SU-DHL-6 (cell line): ENCODE data around the gene STRIP2.

Source experiments
- H2AFZ ChIP-seq: fragments of 200-600 bp; sonication (generic); 2 replicates; pipeline ENCODE4 v1.6.1; 2014; ENCODE audit warnings: low read depth, mild to moderate bottlenecking, moderate library complexity, mixed read lengths, antibody characterized with exemption, low read length; ENCODE audit not compliant: severe bottlenecking
- H3F3A ChIP-seq: fragments of 200-600 bp; shearing (Covaris generic); 2 replicates; pipeline ENCODE4 v1.6.0; 2016; ENCODE audit warnings: antibody characterized with exemption, mild to moderate bottlenecking; ENCODE audit not compliant: insufficient read depth
- H3K27ac ChIP-seq: fragments of 200-600 bp; sonication (generic); 2 replicates; pipeline ENCODE4 v1.5.1; 2016; ENCODE audit warnings: low read depth, mild to moderate bottlenecking, low read length, moderate library complexity, mixed read lengths
- H3K27me3 ChIP-seq: fragments of 200-600 bp; sonication (generic), shearing (Covaris generic); 2 replicates; pipeline ENCODE4 v1.6.0; 2014; ENCODE audit warnings: mild to moderate bottlenecking, low read length
- H3K36me3 ChIP-seq: fragments of 200-600 bp; sonication (generic); 2 replicates; pipeline ENCODE4 v1.6.1; 2014; ENCODE audit warnings: mild to moderate bottlenecking, low read length, mixed read lengths
- H3K4me2 ChIP-seq: fragments of 300-600, 200-600 bp; shearing (Covaris generic), sonication (generic); 2 replicates; pipeline ENCODE4 v1.6.0; 2014; ENCODE audit warnings: low read length, low read depth, mild to moderate bottlenecking; ENCODE audit not compliant: poor library complexity, severe bottlenecking
- H3K4me3 ChIP-seq: fragments of 200-600 bp; sonication (generic); 2 replicates; pipeline ENCODE4 v1.5.1; 2014; ENCODE audit warnings: antibody characterized with exemption, low read length, mild to moderate bottlenecking, mixed read lengths; ENCODE audit not compliant: insufficient read depth, poor library complexity, severe bottlenecking
- H3K79me2 ChIP-seq: fragments of 200-600 bp; sonication (generic); 2 replicates; pipeline ENCODE4 v1.6.1; 2014; ENCODE audit warnings: mild to moderate bottlenecking, low read length, moderate library complexity; ENCODE audit not compliant: insufficient read depth
- H3K9ac ChIP-seq: fragments of 200-600 bp; sonication (generic); 2 replicates; pipeline ENCODE4 v1.7.0; 2014; ENCODE audit warnings: mild to moderate bottlenecking, low read length
- H3K9me2 ChIP-seq: fragments of 200-600 bp; sonication (generic); replicated peaks from 2 replicates; pipeline ENCODE4 v1.6.1; 2014; ENCODE audit warnings: low read length; ENCODE audit not compliant: insufficient read depth
- H3K9me3 ChIP-seq: fragments of 200-600 bp; sonication (generic); 2 replicates; pipeline ENCODE4 v1.6.1; 2014; ENCODE audit warnings: low read length, mixed read lengths; ENCODE audit not compliant: insufficient read depth
- H4K20me1 ChIP-seq: fragments of 200-600 bp; sonication (generic); 2 replicates; pipeline ENCODE4 v1.6.1; 2014; ENCODE audit warnings: low read depth, mild to moderate bottlenecking, antibody characterized with exemption, low read length, moderate library complexity, mixed read lengths
- EZH2phosphoT487 ChIP-seq: fragments of 200-600 bp; sonication (generic), shearing (Covaris generic); conservative IDR thresholded peaks from 2 replicates; pipeline ENCODE4 v1.6.1; 2018; ENCODE audit warnings: mild to moderate bottlenecking, antibody characterized with exemption, low read length, moderate library complexity, mixed read lengths
- TF ChIP-seq, protein P1 (sequence below): fragments of 200-600 bp; sonication (generic); IDR thresholded peaks from one replicate; pipeline ENCODE4 v1.5.1; 2017; ENCODE audit warnings: antibody characterized with exemption, mild to moderate bottlenecking, low read length, moderate library complexity; ENCODE audit not compliant: insufficient read depth, poor library complexity, severe bottlenecking

STRIP2 gene

DNA sequence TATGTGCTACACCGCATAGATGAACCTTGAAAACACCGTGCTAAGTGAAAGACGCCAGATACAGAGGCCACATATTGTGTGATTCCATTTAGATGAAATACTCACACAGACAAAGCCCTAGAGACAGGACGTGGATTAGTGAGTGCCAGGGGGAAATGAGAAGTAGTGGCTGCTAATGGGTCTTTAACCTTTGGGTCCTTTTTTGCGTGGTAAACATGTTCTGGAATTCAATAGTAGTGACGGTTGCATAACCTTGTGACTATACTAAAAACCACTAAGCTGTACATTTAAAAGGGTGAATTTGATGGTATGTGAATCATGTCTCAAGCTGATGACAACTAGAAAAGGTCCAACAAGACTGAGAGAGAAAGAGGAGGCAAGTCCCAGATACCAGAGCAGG is 83.7 kb downstream of the STRIP2 start:
- Histone ChIP-seq H3K9me2 (no peaks in the 10 kb centered on the region), H3K4me3 (no peak overlapping the region), H3K9ac (no peak overlapping the region), H3F3A (no peaks in the 10 kb centered on the region), H3K27ac (no peak overlapping the region), H2AFZ (no peak overlapping the region), H3K9me3 (no peaks in the 10 kb centered on the region), H3K79me2 (no peaks in the 10 kb centered on the region), H4K20me1 (no peaks in the 10 kb centered on the region), H3K36me3 (no peaks in the 10 kb centered on the region), H3K27me3 (no peaks in the 10 kb centered on the region), H3K4me2 (no peak overlapping the region)
- no peak for TF ChIP-seq EZH2phosphoT487
- TF ChIP-seq, protein P1, sequence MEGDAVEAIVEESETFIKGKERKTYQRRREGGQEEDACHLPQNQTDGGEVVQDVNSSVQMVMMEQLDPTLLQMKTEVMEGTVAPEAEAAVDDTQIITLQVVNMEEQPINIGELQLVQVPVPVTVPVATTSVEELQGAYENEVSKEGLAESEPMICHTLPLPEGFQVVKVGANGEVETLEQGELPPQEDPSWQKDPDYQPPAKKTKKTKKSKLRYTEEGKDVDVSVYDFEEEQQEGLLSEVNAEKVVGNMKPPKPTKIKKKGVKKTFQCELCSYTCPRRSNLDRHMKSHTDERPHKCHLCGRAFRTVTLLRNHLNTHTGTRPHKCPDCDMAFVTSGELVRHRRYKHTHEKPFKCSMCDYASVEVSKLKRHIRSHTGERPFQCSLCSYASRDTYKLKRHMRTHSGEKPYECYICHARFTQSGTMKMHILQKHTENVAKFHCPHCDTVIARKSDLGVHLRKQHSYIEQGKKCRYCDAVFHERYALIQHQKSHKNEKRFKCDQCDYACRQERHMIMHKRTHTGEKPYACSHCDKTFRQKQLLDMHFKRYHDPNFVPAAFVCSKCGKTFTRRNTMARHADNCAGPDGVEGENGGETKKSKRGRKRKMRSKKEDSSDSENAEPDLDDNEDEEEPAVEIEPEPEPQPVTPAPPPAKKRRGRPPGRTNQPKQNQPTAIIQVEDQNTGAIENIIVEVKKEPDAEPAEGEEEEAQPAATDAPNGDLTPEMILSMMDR, result no peak

DNA sequence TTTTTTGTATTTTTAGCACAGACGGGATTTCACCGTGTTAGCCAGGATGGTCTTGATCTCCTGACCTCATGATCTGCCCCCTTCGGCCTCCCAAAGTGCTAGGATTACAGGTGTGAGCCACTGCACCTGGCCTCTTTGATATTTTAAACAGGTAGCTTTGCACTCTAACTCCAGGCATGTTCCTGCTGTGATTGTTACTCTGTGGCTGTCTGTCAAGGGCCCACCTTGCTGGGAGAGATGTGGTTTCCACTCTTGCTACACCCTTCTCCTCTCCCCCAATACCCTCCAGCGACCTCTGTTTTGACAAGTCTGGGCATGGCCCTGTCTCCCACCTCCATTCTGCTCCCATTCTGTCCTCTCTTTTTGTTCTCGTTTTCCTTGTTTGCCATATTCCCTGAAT is 85.2 kb downstream of the STRIP2 start:
- Histone ChIP-seq H3K4me2 (no peak overlapping the region), H3K36me3 (no peaks in the 10 kb centered on the region), H3K9ac (no peak overlapping the region), H3K27ac (no peak overlapping the region), H3K4me3 (no peak overlapping the region), H3K9me2 (no peaks in the 10 kb centered on the region), H2AFZ (no peak overlapping the region), H3K79me2 (no peaks in the 10 kb centered on the region), H3K27me3 (no peaks in the 10 kb centered on the region), H4K20me1 (no peaks in the 10 kb centered on the region), H3F3A (no peaks in the 10 kb centered on the region), H3K9me3 (no peaks in the 10 kb centered on the region)
- no peak for TF ChIP-seq EZH2phosphoT487

DNA sequence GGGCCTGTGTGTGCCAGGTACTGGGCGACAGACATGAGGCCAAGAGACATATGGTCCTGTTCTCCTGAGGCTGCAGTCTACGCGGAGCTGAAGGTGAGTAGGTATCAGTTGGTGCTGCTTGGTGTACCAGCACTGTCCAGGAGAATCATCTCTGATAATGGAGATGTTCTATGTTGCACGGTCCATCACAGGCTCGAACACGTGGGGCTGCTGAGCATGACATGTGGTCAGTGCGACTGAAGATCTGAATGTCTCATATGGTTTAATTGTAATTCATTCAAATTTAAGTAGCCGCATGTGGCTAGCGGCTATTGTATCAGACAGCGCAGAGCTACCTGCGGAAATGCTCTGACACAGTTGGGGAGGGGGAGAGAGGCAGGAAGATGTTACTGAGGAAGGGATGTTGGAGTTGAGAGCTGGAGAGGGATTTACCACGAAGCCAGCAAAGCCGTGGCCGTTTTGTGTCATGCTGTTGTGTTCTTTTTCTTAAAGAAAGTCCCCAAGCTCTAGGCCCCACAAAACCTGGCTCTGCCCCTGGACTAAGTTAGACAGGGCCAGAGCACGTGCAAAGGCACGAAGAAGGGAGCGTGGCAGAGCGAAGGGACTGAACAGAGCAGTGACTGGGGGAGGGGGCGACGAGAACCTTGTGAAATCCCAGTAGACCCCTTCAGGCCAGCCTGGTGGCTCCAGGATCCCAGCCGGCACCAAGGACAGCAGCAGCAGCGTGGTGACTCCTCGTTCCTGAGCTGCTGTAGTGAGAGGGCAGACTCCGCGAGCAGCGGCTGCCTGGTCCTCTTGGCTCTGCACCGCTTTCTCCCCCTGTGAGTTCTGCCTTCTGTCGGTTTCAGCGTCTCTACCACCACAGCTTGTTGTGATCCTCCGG is 88.1 kb downstream of the STRIP2 start:
- no peaks in the 10 kb centered on the region for H3K27me3 ChIP-seq
- H3K4me2 ChIP-seq, result no peak overlapping the region
- no peak overlapping the region for H3K27ac ChIP-seq
- no peaks in the 10 kb centered on the region for H3K36me3 ChIP-seq
- no peak overlapping the region for H3K9ac ChIP-seq
- no peaks in the 10 kb centered on the region for H3F3A ChIP-seq
- H2AFZ ChIP-seq, result no peak overlapping the region
- no peaks in the 10 kb centered on the region for H4K20me1 ChIP-seq
- TF ChIP-seq, protein P1, result no peak
- TF ChIP-seq EZH2phosphoT487, result no peak
- no peaks in the 10 kb centered on the region for H3K9me3 ChIP-seq
- no peaks in the 10 kb centered on the region for H3K9me2 ChIP-seq
- H3K79me2 ChIP-seq, result no peaks in the 10 kb centered on the region
- H3K4me3 ChIP-seq, result no peak overlapping the region

DNA sequence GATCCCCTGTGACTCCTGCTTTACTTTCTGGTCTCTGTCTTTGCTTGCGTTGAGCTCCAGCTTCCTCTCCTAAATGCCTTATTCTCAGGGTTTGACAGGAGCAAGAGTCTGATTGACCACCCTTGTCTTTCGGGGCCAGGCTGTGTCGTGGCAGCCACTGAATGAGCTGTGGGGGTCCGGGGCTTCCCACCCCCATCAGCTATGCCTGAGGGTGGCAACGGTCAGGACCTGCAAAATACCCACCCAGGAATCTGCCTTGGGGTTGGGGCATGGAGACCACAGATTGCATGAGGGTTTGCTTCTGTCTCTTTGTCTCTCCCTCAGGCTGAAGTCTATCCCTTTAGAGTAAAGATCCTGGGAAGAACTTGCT is 88.7 kb downstream of the STRIP2 start:
- H2AFZ ChIP-seq, result no peak overlapping the region
- H3K36me3 ChIP-seq, result no peaks in the 10 kb centered on the region
- H3K4me2 ChIP-seq, result no peak overlapping the region
- no peaks in the 10 kb centered on the region for H3K79me2 ChIP-seq
- H3K9ac ChIP-seq, result no peak overlapping the region
- no peaks in the 10 kb centered on the region for H3K9me3 ChIP-seq
- H3K4me3 ChIP-seq, result no peak overlapping the region
- TF ChIP-seq, protein P1, result no peak
- no peak for TF ChIP-seq EZH2phosphoT487
- no peaks in the 10 kb centered on the region for H3K9me2 ChIP-seq
- H3K27me3 ChIP-seq, result no peaks in the 10 kb centered on the region
- no peak overlapping the region for H3K27ac ChIP-seq
- no peaks in the 10 kb centered on the region for H4K20me1 ChIP-seq
- no peaks in the 10 kb centered on the region for H3F3A ChIP-seq
